Stimulated activated CD8-positive, alpha-beta memory T cell treated with anti-CD3 and anti-CD28 coated beads, Interleukin-7, amount 100 ng/mL, for 24 hours (primary cell): Measurements from ENCODE around the gene AZU1.
"Not testable (repeated sequence)": the region's sequence is repeated elsewhere in the genome, so short reads cannot be mapped to it uniquely, and the experiment has no call there.

Source experiments
- DNase-seq: peaks from one replicate; pipeline ENCODE4 v3.0.0-alpha.2; 2020; ENCODE audit warnings: low read depth

AZU1 gene

GRCh38 chr19:810883-811489 is 16.7 kb upstream of the AZU1 start:
- DNase-seq = no peak

- no peak for DNase-seq
Measured at GRCh38 chr19:811506-812048, 16.1 kb upstream of the AZU1 start.

- DNase-seq = no peak
Measured at GRCh38 chr19:812049-812746, 15.4 kb upstream of the AZU1 start.

GRCh38 chr19:812747-813218 is 14.9 kb upstream of the AZU1 start:
- DNase-seq = no peak

GRCh38 chr19:813219-814151 is 14.2 kb upstream of the AZU1 start:
- no peak for DNase-seq

GRCh38 chr19:814152-815078 is 13.2 kb upstream of the AZU1 start:
- no peak for DNase-seq

- no peak for DNase-seq
Measured at GRCh38 chr19:815079-815774, 12.4 kb upstream of the AZU1 start.

- DNase-seq = no peak
Measured at GRCh38 chr19:815775-816499, 11.7 kb upstream of the AZU1 start.

GRCh38 chr19:816500-816857 is 11.2 kb upstream of the AZU1 start:
- DNase-seq = no peak

- DNase-seq = not testable (repeated sequence)
Measured at GRCh38 chr19:820212-820611, 7.4 kb upstream of the AZU1 start.

- DNase-seq = no peak
Measured at GRCh38 chr19:821231-821824, 6.3 kb upstream of the AZU1 start.

- no peak for DNase-seq
Measured at GRCh38 chr19:821825-822503, 5.7 kb upstream of the AZU1 start, which contains the start of gene PLPPR3. TSS of gene PLPPR3 (minus strand) at chr19:821955. CDS start at chr19:821559, 396 bp downstream.

GRCh38 chr19:823565-824121 is 4.0 kb upstream of the AZU1 start:
- no peak for DNase-seq

GRCh38 chr19:824885-825284 is 2.8 kb upstream of the AZU1 start:
- DNase-seq = no peak

- no peak for DNase-seq
Measured at GRCh38 chr19:825897-826644, 1.6 kb upstream of the AZU1 start.

GRCh38 chr19:827314-827709 is 325 bp upstream of the AZU1 start:
- DNase-seq = no peak

- DNase-seq = no peak
Measured at GRCh38 chr19:829129-829758, 1.6 kb downstream of the AZU1 start.
